GM12878 (cell line): ENCODE measurements around the gene FXYD7. TPM values are rescaled to one million over a fixed set of nuclear protein-coding genes. Genes with fewer than 3 reads are reported as not detected.

Experiments
- ATAC-seq: fragments of 200-7000 bp; cut with Tn5 transposase; 3 replicates; pipeline ENCODE4 v1.9.1; 2020; ENCODE audit warnings: mild to moderate bottlenecking, moderate library complexity
- BruUV-seq: library from RNA; stranded (reverse); fragments of 400-500 nt; replicated peaks from 2 replicates; lab custom pipeline; 2021; lab: Mats Ljungman, UMichigan
- CTCF ChIA-PET: fragments of 300-600 bp; sonication (Branson Sonifier 250); formaldehyde crosslinking; extraction: SDS; loops from one replicate; lab custom pipeline; 2021; ENCODE audit warnings: inconsistent platforms; lab: Yijun Ruan, JAX
- POLR2A ChIA-PET: fragments of 350-600 bp; formaldehyde crosslinking; extraction: SDS; loops from one replicate; lab custom pipeline; 2021; ENCODE audit warnings: inconsistent platforms; lab: Charles Lee
- RAD21 ChIA-PET: fragments of 300-600 bp; sonication (Branson Sonifier 250); formaldehyde crosslinking; loops from one replicate; lab custom pipeline; 2023; ENCODE audit warnings: antibody characterized with exemption; ENCODE audit not compliant: unreplicated experiment; lab: Charles Lee
- SMC1A ChIA-PET: fragments of 300-600 bp; sonication (Branson Sonifier 250); formaldehyde crosslinking; loops from one replicate; lab custom pipeline; 2023; ENCODE audit not compliant: unreplicated experiment, uncharacterized antibody; lab: Charles Lee
- DNase-seq: peaks from one replicate; pipeline ENCODE4 v3.0.0-alpha.2; 2011; ENCODE audit warnings: low read depth, low spot score
- FAIRE-seq: peaks from 3 replicates; lab custom pipeline; 2011; peaks lifted over from hg19 to GRCh38; lab: Jason Lieb, UNC
- H2AFZ ChIP-seq: 2 replicates; pipeline ENCODE4 v1.6.0; 2011; ENCODE audit warnings: low read depth, low read length, control low read depth; ENCODE audit not compliant: control insufficient read depth
- H3K27ac ChIP-seq: 2 replicates; pipeline ENCODE4 v1.5.1; 2011; ENCODE audit warnings: control low read depth; ENCODE audit not compliant: control insufficient read depth, insufficient read depth
- H3K27me3 ChIP-seq, 2 experiments: replicated peaks in 1 of 2; 2 replicates each; pipeline versions ENCODE4 v1.6.0 to v1.6.1; 2011; ENCODE audit warnings: low read length in 1 of 2; ENCODE audit not compliant: control insufficient read depth in 2 of 2, insufficient read depth in 2 of 2
- H3K36me3 ChIP-seq, 2 experiments: 2 replicates each; pipeline ENCODE4 v1.5.1; 2011; ENCODE audit warnings: low read length in 1 of 2; ENCODE audit not compliant: control insufficient read depth in 2 of 2, insufficient read depth in 2 of 2
- H3K4me1 ChIP-seq: 2 replicates; pipeline ENCODE4 v1.6.1; 2011; ENCODE audit warnings: mild to moderate bottlenecking, low read length, moderate library complexity, mixed read lengths; ENCODE audit not compliant: control insufficient read depth, insufficient read depth
- H3K4me2 ChIP-seq: 2 replicates; pipeline ENCODE4 v1.6.0; 2011; ENCODE audit warnings: control low read depth; ENCODE audit not compliant: control insufficient read depth, insufficient read depth
- H3K4me3 ChIP-seq: fragments of 200-600 bp; sonication (generic); 2 replicates; pipeline ENCODE4 v1.5.1; 2016
- H3K79me2 ChIP-seq: 2 replicates; pipeline ENCODE4 v1.6.0; 2011; ENCODE audit warnings: low read length; ENCODE audit not compliant: control insufficient read depth, insufficient read depth
- H3K9ac ChIP-seq: 2 replicates; pipeline ENCODE4 v1.8.0; 2011; ENCODE audit warnings: low read length, control low read depth, mixed read lengths; ENCODE audit not compliant: control insufficient read depth, insufficient read depth
- H3K9me3 ChIP-seq: replicated peaks from 3 replicates; pipeline ENCODE4 v1.5.1; 2011; ENCODE audit warnings: mild to moderate bottlenecking, low read length; ENCODE audit not compliant: control insufficient read depth, insufficient read depth
- H4K20me1 ChIP-seq: 2 replicates; pipeline ENCODE4 v1.6.0; 2011; ENCODE audit not compliant: control insufficient read depth, insufficient read depth
- BCL11A ChIP-seq: IDR thresholded peaks from 2 replicates; pipeline ENCODE4 v1.6.1; 2011; ENCODE audit warnings: low read depth, low read length
- CREB1 ChIP-seq: IDR thresholded peaks from 2 replicates; pipeline ENCODE4 v1.6.1; 2012; ENCODE audit warnings: low read depth, mild to moderate bottlenecking, inconsistent platforms
- E2F8 ChIP-seq: fragments of 450-650 bp; IDR thresholded peaks from 2 replicates; pipeline ENCODE4 v1.6.1; 2018; ENCODE audit warnings: mild to moderate bottlenecking, low read depth, moderate library complexity; ENCODE audit not compliant: partially characterized antibody
- EZH2 ChIP-seq: IDR thresholded peaks from 2 replicates; pipeline ENCODE4 v1.6.1; 2012; ENCODE audit warnings: low read depth, mild to moderate bottlenecking, control low read depth, inconsistent platforms, low read length, borderline replicate concordance; ENCODE audit not compliant: control insufficient read depth
- IRF4 ChIP-seq: IDR thresholded peaks from 2 replicates; pipeline ENCODE4 v1.6.1; 2011; ENCODE audit warnings: low read depth, low read length
- KDM1A ChIP-seq: fragments of 200-600 bp; sonication (generic); IDR thresholded peaks from 2 replicates; pipeline ENCODE4 v1.6.1; 2016; ENCODE audit warnings: borderline replicate concordance
- MTA2 ChIP-seq: fragments of 450-650 bp; IDR thresholded peaks from 2 replicates; pipeline ENCODE4 v1.6.1; 2016; ENCODE audit warnings: low read depth, mild to moderate bottlenecking, moderate library complexity
- NFXL1 ChIP-seq: fragments of 450-650 bp; IDR thresholded peaks from 2 replicates; pipeline ENCODE4 v1.6.1; 2017; ENCODE audit warnings: antibody characterized with exemption, mild to moderate bottlenecking, borderline replicate concordance
- POLR2AphosphoS2 ChIP-seq: IDR thresholded peaks from 2 replicates; pipeline ENCODE4 v1.6.1; 2011; ENCODE audit warnings: low read depth, mild to moderate bottlenecking, low read length, improper control_type of control experiment, moderate library complexity
- RFX5 ChIP-seq: IDR thresholded peaks from 2 replicates; pipeline ENCODE4 v1.6.1; 2011; ENCODE audit warnings: low read depth, low read length, improper control_type of control experiment
- SREBF2 ChIP-seq: IDR thresholded peaks from 2 replicates; pipeline ENCODE4 v1.6.1; 2012; ENCODE audit warnings: mild to moderate bottlenecking, low read length
- TARDBP ChIP-seq: IDR thresholded peaks from 2 replicates; pipeline ENCODE4 v1.6.1; 2016; ENCODE audit warnings: borderline replicate concordance
- TCF7 ChIP-seq: IDR thresholded peaks from 2 replicates; pipeline ENCODE4 v1.6.1; 2014; ENCODE audit warnings: antibody characterized with exemption, borderline replicate concordance
- ZNF207 ChIP-seq: fragments of 450-650 bp; IDR thresholded peaks from 2 replicates; pipeline ENCODE4 v1.6.1; 2014; ENCODE audit warnings: antibody characterized with exemption, mild to moderate bottlenecking, borderline replicate concordance
- WGBS: methylation state at CpG from one replicate; pipeline ENCODE4 v1.1.6; 2016; ENCODE audit warnings: low lambda C conversion rate; ENCODE audit not compliant: insufficient replicate concordance, insufficient coverage; ENCODE audit errors: missing lambda C conversion rate; 5-methylcytosine and 5-hydroxymethylcytosine counted together
- in situ Hi-C: fragments of 300-500 bp; cut with MboI; formaldehyde crosslinking; loops from 9 replicates; pipeline ENCODE4 v1.14.3; 2018; ENCODE audit warnings: mixed read lengths
- intact Hi-C: fragments of 100-400 bp; cut with micrococcal nuclease; formaldehyde crosslinking; loops from one replicate; pipeline ENCODE4 v1.14.2; 2022; ENCODE audit not compliant: unreplicated experiment
- polyA plus RNA-seq, 11 experiments: library from polyadenylated mRNA; depleted of rRNA in 4 of 11; unstranded in 6 of 11; stranded (reverse) in 5 of 11; fragments of >200 nt; fragmentation: Nextera tagmentation in 4 of 11; fragmentation: Illumina TruSeq in 1 of 11; extraction: Ambion mirVana in 4 of 11; extraction: Trizol in 1 of 11; gene quantifications; 1 replicate in 1 of 11; 2 replicates in 10 of 11; pipeline versions ENCODE4 v1.2.1 to v1.2.3, GENCODE V29; 2011 to 2016; ENCODE audit warnings: inconsistent platforms in 2 of 11, missing spikeins in 2 of 11, low read depth in 1 of 11
- total RNA-seq, 4 experiments: library from RNA; depleted of rRNA in 3 of 4; stranded (reverse); fragments of >200 nt in 3 of 4; fragmentation: Illumina TruSeq in 1 of 4; extraction: Trizol in 1 of 4; gene quantifications; 2 replicates each; pipeline versions ENCODE4 v1.2.1 to v1.2.3, GENCODE V29; 2013 to 2021
- TF ChIP-seq, protein P1 (sequence below): fragments of 450-650 bp; IDR thresholded peaks from 2 replicates; pipeline ENCODE4 v1.6.1; 2017; ENCODE audit warnings: mild to moderate bottlenecking, low read depth, inconsistent platforms; ENCODE audit not compliant: poor library complexity, severe bottlenecking

The FXYD7 gene
- total and polyA plus RNA-seq, 10 of the 15 experiments (the other 5 are each of a cell fraction or from before 2014, with no cell fraction given), result 0.07 to 0.28 (median 0.12) TPM; not detected in 7

GRCh38 chr19:35128398-35129057 is 14.5 kb upstream of the FXYD7 start:
- SMC1A ChIA-PET, result interaction anchor here (0.6 kb wide), 1 partner anchor 24 kb away, joined by 4 read pairs; no protein-coding TSS in a partner anchor
- Histone ChIP-seq H3K27ac (no peak overlapping the region), H3K4me1 (peaks cover 12% of the 10 kb centered on the region), H3K4me3 (no peak overlapping the region), H3K79me2 (no peaks in the 10 kb centered on the region), H3K27me3 (no peaks in the 10 kb centered on the region), H3K36me3 (no peaks in the 10 kb centered on the region), H3K9me3 (no peaks in the 10 kb centered on the region), H3K9ac (no peak overlapping the region), H4K20me1 (no peaks in the 10 kb centered on the region), H3K4me2 (no peak overlapping the region), H2AFZ (no peak overlapping the region)
- no peak for DNase-seq
- BruUV-seq, result no TSS peak
- CTCF ChIA-PET, result interaction anchor here (1.6 kb wide), 1 partner anchor 14 kb away, joined by 5 read pairs; the partner anchor contains the start of gene FXYD3
- in situ Hi-C loops (no loop called here), intact Hi-C loops (no loop called here)
- no peak for ATAC-seq
- TF ChIP-seq RFX5, result no peak
- TF ChIP-seq CREB1, result no peak
- TF ChIP-seq EZH2, result no peak
- TF ChIP-seq IRF4, result no peak
- TF ChIP-seq MTA2, result no peak
- no peak for TF ChIP-seq BCL11A
- no peak for TF ChIP-seq TCF7
- TF ChIP-seq, protein P1, sequence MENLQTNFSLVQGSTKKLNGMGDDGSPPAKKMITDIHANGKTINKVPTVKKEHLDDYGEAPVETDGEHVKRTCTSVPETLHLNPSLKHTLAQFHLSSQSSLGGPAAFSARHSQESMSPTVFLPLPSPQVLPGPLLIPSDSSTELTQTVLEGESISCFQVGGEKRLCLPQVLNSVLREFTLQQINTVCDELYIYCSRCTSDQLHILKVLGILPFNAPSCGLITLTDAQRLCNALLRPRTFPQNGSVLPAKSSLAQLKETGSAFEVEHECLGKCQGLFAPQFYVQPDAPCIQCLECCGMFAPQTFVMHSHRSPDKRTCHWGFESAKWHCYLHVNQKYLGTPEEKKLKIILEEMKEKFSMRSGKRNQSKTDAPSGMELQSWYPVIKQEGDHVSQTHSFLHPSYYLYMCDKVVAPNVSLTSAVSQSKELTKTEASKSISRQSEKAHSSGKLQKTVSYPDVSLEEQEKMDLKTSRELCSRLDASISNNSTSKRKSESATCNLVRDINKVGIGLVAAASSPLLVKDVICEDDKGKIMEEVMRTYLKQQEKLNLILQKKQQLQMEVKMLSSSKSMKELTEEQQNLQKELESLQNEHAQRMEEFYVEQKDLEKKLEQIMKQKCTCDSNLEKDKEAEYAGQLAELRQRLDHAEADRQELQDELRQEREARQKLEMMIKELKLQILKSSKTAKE, result no peak
- no peak for TF ChIP-seq POLR2AphosphoS2
- no peak for TF ChIP-seq KDM1A
- TF ChIP-seq TARDBP, result no peak
- no peak for TF ChIP-seq E2F8
- no peak for TF ChIP-seq ZNF207
- TF ChIP-seq SREBF2, result no peak
- no peak for TF ChIP-seq NFXL1
- POLR2A ChIA-PET, result no interaction called here
- RAD21 ChIA-PET, result interaction anchor here (1.2 kb wide), 1 partner anchor 61 kb away, joined by 3 read pairs; no protein-coding TSS in a partner anchor
- 19% methylated on average over 9 of the region's 9 CpGs for WGBS
- FAIRE-seq, result no peak
